ENCODE measurements around the gene TFDP2. TPM values are rescaled to one million over a fixed set of nuclear protein-coding genes. Genes with fewer than 3 reads are reported as not detected.

TFDP2 gene
- total and polyA plus RNA-seq, 4 donors, result 13.3 to 62.5 (median 27.8) TPM

- ATAC-seq (ENCODE audit: low FRiP score) (no peak), DNase-seq (no peak)
- H3K9me3 ChIP-seq (ENCODE audit: control insufficient read depth, low read length), result no peaks in the 10 kb centered on the region
- no peaks in the 10 kb centered on the region for H3K4me1 ChIP-seq (ENCODE audit: control insufficient read depth in 1 of 2, insufficient read depth in 2 of 2, low read length in 2 of 2)
- intact Hi-C loops (cut with DNase I), result no loop called here
- no peaks in the 10 kb centered on the region for H3K36me3 ChIP-seq (ENCODE audit: control insufficient read depth in 1 of 2, insufficient read depth in 2 of 2, low read length in 1 of 2)
- 94 to 98% methylated on average over 3 of the region's 3 CpGs for WGBS, 2 donors
- H3K27ac ChIP-seq (ENCODE audit: low read depth in 1 of 2, low read length in 2 of 2), result no peak overlapping the region
- H3K27me3 ChIP-seq (ENCODE audit: control insufficient read depth in 1 of 2, insufficient read depth in 2 of 2, low read length in 1 of 2), result no peaks in the 10 kb centered on the region
- no peak overlapping the region for H3K4me3 ChIP-seq (ENCODE audit: low read length in 2 of 2)
Measured at GRCh38 chr3:141895731-141896130, 253.6 kb downstream of the TFDP2 start.

- Histone ChIP-seq H3K4me1 (ENCODE audit: control insufficient read depth in 1 of 2, insufficient read depth in 2 of 2, low read length in 2 of 2) (no peaks in the 10 kb centered on the region), H3K27me3 (ENCODE audit: control insufficient read depth in 1 of 2, insufficient read depth in 2 of 2, low read length in 1 of 2) (no peaks in the 10 kb centered on the region), H3K4me3 (ENCODE audit: low read length in 2 of 2) (no peak overlapping the region), H3K9me3 (ENCODE audit: control insufficient read depth, low read length) (no peaks in the 10 kb centered on the region), H3K36me3 (ENCODE audit: control insufficient read depth in 1 of 2, insufficient read depth in 2 of 2, low read length in 1 of 2) (no peaks in the 10 kb centered on the region), H3K27ac (ENCODE audit: low read depth in 1 of 2, low read length in 2 of 2) (no peak overlapping the region)
- intact Hi-C loops (cut with DNase I), result no loop called here
- no peak for ATAC-seq (ENCODE audit: low FRiP score)
- 88 to 90% methylated on average over 5 of the region's 5 CpGs for WGBS, 2 donors
- no peak for DNase-seq
Measured at GRCh38 chr3:141894524-141895176, 254.7 kb downstream of the TFDP2 start.

Other genes with a start within 250 kb of the TFDP2 start
- gene GK5, start 76.0 kb upstream of the TFDP2 start, total RNA-seq, result 10 to 100 TPM; 30.9 to 44.4 TPM
- gene GK5, start 76.0 kb upstream of the TFDP2 start, polyA plus RNA-seq, result 10 to 100 TPM in 1 of 2 donors, 1 to 10 TPM in 1; 5.5 to 26.7 TPM

Measured in aorta (tissue), 5 donors.